Vagina (tissue), 2 donors: Measurements from ENCODE around the gene SLAMF7. TPM values are rescaled to one million over a fixed set of nuclear protein-coding genes. Genes with fewer than 3 reads are reported as not detected.
"Not testable (repeated sequence)": the region's sequence is repeated elsewhere in the genome, so short reads cannot be mapped to it uniquely, and the experiment has no call there.

Experiments
- DNase-seq, 2 donors: peaks; one replicate each; pipeline ENCODE4 v3.0.0-alpha.2; 2017; ENCODE audit errors: extremely low spot score in 2 of 2
- H3K27ac ChIP-seq: fragments of 200-600 bp; sonication (generic); one replicate; pipeline ENCODE4 v1.5.1; 2019
- H3K27me3 ChIP-seq: fragments of 200-600 bp; sonication (generic); one replicate; pipeline ENCODE4 v1.5.1; 2019
- H3K36me3 ChIP-seq, 2 donors: fragments of 200-600 bp; sonication (generic); one replicate each; pipeline ENCODE4 v1.5.1; 2017 to 2019
- H3K4me1 ChIP-seq: fragments of 200-600 bp; sonication (generic); one replicate; pipeline ENCODE4 v1.5.1; 2019
- H3K4me3 ChIP-seq, 2 donors: fragments of 200-600 bp; sonication (generic); 1 replicate in 1 of 2; 2 replicates in 1 of 2; pipeline ENCODE4 v1.5.1; 2016 to 2019
- H3K9me3 ChIP-seq: fragments of 200-600 bp; sonication (generic); one replicate; pipeline ENCODE4 v1.5.1; 2019
- CTCF ChIP-seq, 3 experiments: fragments of 450-650 bp in 2 of 3; fragments of 200-600 bp in 1 of 3; sonication (generic) in 1 of 3; IDR thresholded peaks; one replicate each; pipeline ENCODE4 v1.5.1; 2017 to 2019; ENCODE audit warnings: antibody characterized with exemption in 3 of 3, mild to moderate bottlenecking in 2 of 3, moderate library complexity in 2 of 3
- POLR2A ChIP-seq, 2 donors: fragments of 450-650 bp; IDR thresholded peaks; one replicate each; pipeline ENCODE4 v1.6.1; 2017; ENCODE audit warnings: antibody characterized with exemption in 2 of 2, mild to moderate bottlenecking in 2 of 2, moderate library complexity in 2 of 2
- POLR2AphosphoS5 ChIP-seq, 2 donors: sonication (generic); formaldehyde crosslinking; IDR thresholded peaks; one replicate each; pipeline ENCODE4 v1.9.0; 2017; ENCODE audit warnings: antibody characterized with exemption in 2 of 2, mild to moderate bottlenecking in 2 of 2, low read depth in 1 of 2; ENCODE audit not compliant: insufficient read depth in 1 of 2
- intact Hi-C: fragments of 100-400 bp; cut with DNase I; formaldehyde crosslinking; loops from one replicate; pipeline ENCODE4 v1.15.1; 2023
- total RNA-seq: library from RNA; depleted of rRNA; stranded (reverse); fragments of >200 nt; gene quantifications from one replicate; pipeline ENCODE4 v1.2.3, GENCODE V29; 2016

SLAMF7 gene
- total RNA-seq = 2.2 TPM

- H3K27me3 ChIP-seq = no peaks in the 10 kb centered on the region
- H3K4me1 ChIP-seq = no peaks in the 10 kb centered on the region
- H3K36me3 ChIP-seq = no peaks in the 10 kb centered on the region
- no peak within 1 kb of the TSS for H3K27ac ChIP-seq
- peak in 1 of 2 donors; percentile 70 for DNase-seq
- no peaks in the 10 kb centered on the region for H3K9me3 ChIP-seq
- H3K4me3 ChIP-seq = peak within 1 kb of the TSS in 1 of 2 donors; percentile 14
- TF ChIP-seq POLR2A (IDR thresholded peaks at IDR 0.05) = no peak
- peak in 1 of 2 donors; percentile 71 for TF ChIP-seq POLR2AphosphoS5 (IDR thresholded peaks at IDR 0.05; ENCODE audit: insufficient read depth in 1 of 2, low read depth in 1 of 2)
- no peak for TF ChIP-seq CTCF (IDR thresholded peaks at IDR 0.05)
- intact Hi-C loops = no loop called here
Measured at GRCh38 chr1:160739098-160739511, at the start of gene SLAMF7. TSS of gene SLAMF7 (plus strand) at chr1:160739247. CDS start at chr1:160739302, 55 bp downstream.

GRCh38 chr1:160692390-160692789 lies 46.7 kb upstream of the SLAMF7 start:
- H3K36me3 ChIP-seq, H3K27me3 ChIP-seq, H3K27ac ChIP-seq, H3K4me3 ChIP-seq, DNase-seq, intact Hi-C loops, H3K9me3 ChIP-seq, H3K4me1 ChIP-seq: not testable (repeated sequence)

GRCh38 chr1:160702100-160702499 lies 36.9 kb upstream of the SLAMF7 start:
- TF ChIP-seq CTCF (IDR thresholded peaks at IDR 0.05) = no peak
- TF ChIP-seq POLR2AphosphoS5 (IDR thresholded peaks at IDR 0.05; ENCODE audit: insufficient read depth in 1 of 2, low read depth in 1 of 2) = no peak
- no peak for TF ChIP-seq POLR2A (IDR thresholded peaks at IDR 0.05)
- intact Hi-C loops = no loop called here
- no peak for DNase-seq
- no peaks in the 10 kb centered on the region for H3K27me3 ChIP-seq
- no peak overlapping the region for H3K27ac ChIP-seq
- H3K4me1 ChIP-seq = no peaks in the 10 kb centered on the region
- H3K9me3 ChIP-seq = no peaks in the 10 kb centered on the region
- no peak overlapping the region for H3K4me3 ChIP-seq
- H3K36me3 ChIP-seq = no peaks in the 10 kb centered on the region

- intact Hi-C loops = no loop called here
Measured at GRCh38 chr1:160704250-160704649, 34.8 kb upstream of the SLAMF7 start.

GRCh38 chr1:160705212-160705621 lies 33.8 kb upstream of the SLAMF7 start:
- H3K27ac ChIP-seq, DNase-seq, H3K9me3 ChIP-seq, H3K4me3 ChIP-seq, H3K4me1 ChIP-seq, H3K36me3 ChIP-seq, intact Hi-C loops, H3K27me3 ChIP-seq: not testable (repeated sequence)

More at GRCh38 chr1:160704250-160704649, 34.8 kb upstream of the SLAMF7 start:
- H3K27me3 ChIP-seq = no peaks in the 10 kb centered on the region
- H3K4me3 ChIP-seq = no peak overlapping the region
- H3K27ac ChIP-seq = no peak overlapping the region
- H3K4me1 ChIP-seq = no peaks in the 10 kb centered on the region
- H3K36me3 ChIP-seq = no peaks in the 10 kb centered on the region
- TF ChIP-seq POLR2AphosphoS5 (IDR thresholded peaks at IDR 0.05; ENCODE audit: insufficient read depth in 1 of 2, low read depth in 1 of 2) (no peak), POLR2A (IDR thresholded peaks at IDR 0.05) (no peak), CTCF (IDR thresholded peaks at IDR 0.05) (no peak)
- DNase-seq = no peak
- H3K9me3 ChIP-seq = no peaks in the 10 kb centered on the region

- no peak for DNase-seq
- H3K27ac ChIP-seq = no peak overlapping the region
- no peaks in the 10 kb centered on the region for H3K36me3 ChIP-seq
- H3K4me3 ChIP-seq = no peak overlapping the region
- intact Hi-C loops = no loop called here
- H3K27me3 ChIP-seq = no peaks in the 10 kb centered on the region
- H3K9me3 ChIP-seq = no peaks in the 10 kb centered on the region
- TF ChIP-seq POLR2A (IDR thresholded peaks at IDR 0.05) = no peak
- no peak for TF ChIP-seq CTCF (IDR thresholded peaks at IDR 0.05)
- TF ChIP-seq POLR2AphosphoS5 (IDR thresholded peaks at IDR 0.05; ENCODE audit: insufficient read depth in 1 of 2, low read depth in 1 of 2) = no peak
- H3K4me1 ChIP-seq = no peaks in the 10 kb centered on the region
Measured at GRCh38 chr1:160705742-160706141, 33.3 kb upstream of the SLAMF7 start.
